GM12878 (cell line): ENCODE results near the gene DNMT3A. TPM values are rescaled to one million over a fixed set of nuclear protein-coding genes. Genes with fewer than 3 reads are reported as not detected.

Experiments
- FOXM1 ChIP-seq: IDR thresholded peaks from 2 replicates; pipeline ENCODE4 v1.6.1; 2012; ENCODE audit warnings: low read depth, mild to moderate bottlenecking, inconsistent platforms, low read length, moderate library complexity
- HDAC6 ChIP-seq: fragments of 200-600 bp; sonication (generic); IDR thresholded peaks from one replicate; pipeline ENCODE4 v1.8.0; 2017; ENCODE audit warnings: antibody characterized with exemption; ENCODE audit not compliant: unreplicated experiment
- KAT2A ChIP-seq: conservative IDR thresholded peaks from 2 replicates; pipeline ENCODE4 v1.6.1; 2011; ENCODE audit warnings: low read depth, low read length; ENCODE audit not compliant: control insufficient read depth
- NFYA ChIP-seq: IDR thresholded peaks from 2 replicates; pipeline ENCODE4 v1.6.1; 2011; ENCODE audit warnings: low read depth, mild to moderate bottlenecking, low read length, improper control_type of control experiment, borderline replicate concordance
- STAT3 ChIP-seq: IDR thresholded peaks from 2 replicates; pipeline ENCODE4 v1.6.1; 2011; ENCODE audit warnings: low read depth, low read length, improper control_type of control experiment
- ZNF622 ChIP-seq: fragments of 450-650 bp; IDR thresholded peaks from 2 replicates; pipeline ENCODE4 v1.6.1; 2017; ENCODE audit warnings: mild to moderate bottlenecking, inconsistent platforms
- polyA plus RNA-seq, 11 experiments: library from polyadenylated mRNA; depleted of rRNA in 4 of 11; unstranded in 6 of 11; stranded (reverse) in 5 of 11; fragments of >200 nt; fragmentation: Nextera tagmentation in 4 of 11; fragmentation: Illumina TruSeq in 1 of 11; extraction: Ambion mirVana in 4 of 11; extraction: Trizol in 1 of 11; gene quantifications; 1 replicate in 1 of 11; 2 replicates in 10 of 11; pipeline versions ENCODE4 v1.2.1 to v1.2.3, GENCODE V29; 2011 to 2016; ENCODE audit warnings: inconsistent platforms in 2 of 11, missing spikeins in 2 of 11, low read depth in 1 of 11
- total RNA-seq, 4 experiments: library from RNA; depleted of rRNA in 3 of 4; stranded (reverse); fragments of >200 nt in 3 of 4; fragmentation: Illumina TruSeq in 1 of 4; extraction: Trizol in 1 of 4; gene quantifications; 2 replicates each; pipeline versions ENCODE4 v1.2.1 to v1.2.3, GENCODE V29; 2013 to 2021
- TF ChIP-seq, protein P1 (sequence below): fragments of 450-650 bp; IDR thresholded peaks from 2 replicates; pipeline ENCODE4 v1.6.1; 2017; ENCODE audit warnings: mild to moderate bottlenecking, low read depth, inconsistent platforms; ENCODE audit not compliant: poor library complexity, severe bottlenecking
- TF ChIP-seq, protein P2 (sequence below): fragments of 450-650 bp; formaldehyde crosslinking; IDR thresholded peaks from 2 replicates; pipeline ENCODE4 v1.4.0; 2020; ENCODE audit warnings: mild to moderate bottlenecking, moderate library complexity

Gene DNMT3A
- total and polyA plus RNA-seq, 10 of the 15 experiments (the other 5 are each of a cell fraction or from before 2014, with no cell fraction given): 7.4 to 51.6 (median 17.4) TPM

DNA sequence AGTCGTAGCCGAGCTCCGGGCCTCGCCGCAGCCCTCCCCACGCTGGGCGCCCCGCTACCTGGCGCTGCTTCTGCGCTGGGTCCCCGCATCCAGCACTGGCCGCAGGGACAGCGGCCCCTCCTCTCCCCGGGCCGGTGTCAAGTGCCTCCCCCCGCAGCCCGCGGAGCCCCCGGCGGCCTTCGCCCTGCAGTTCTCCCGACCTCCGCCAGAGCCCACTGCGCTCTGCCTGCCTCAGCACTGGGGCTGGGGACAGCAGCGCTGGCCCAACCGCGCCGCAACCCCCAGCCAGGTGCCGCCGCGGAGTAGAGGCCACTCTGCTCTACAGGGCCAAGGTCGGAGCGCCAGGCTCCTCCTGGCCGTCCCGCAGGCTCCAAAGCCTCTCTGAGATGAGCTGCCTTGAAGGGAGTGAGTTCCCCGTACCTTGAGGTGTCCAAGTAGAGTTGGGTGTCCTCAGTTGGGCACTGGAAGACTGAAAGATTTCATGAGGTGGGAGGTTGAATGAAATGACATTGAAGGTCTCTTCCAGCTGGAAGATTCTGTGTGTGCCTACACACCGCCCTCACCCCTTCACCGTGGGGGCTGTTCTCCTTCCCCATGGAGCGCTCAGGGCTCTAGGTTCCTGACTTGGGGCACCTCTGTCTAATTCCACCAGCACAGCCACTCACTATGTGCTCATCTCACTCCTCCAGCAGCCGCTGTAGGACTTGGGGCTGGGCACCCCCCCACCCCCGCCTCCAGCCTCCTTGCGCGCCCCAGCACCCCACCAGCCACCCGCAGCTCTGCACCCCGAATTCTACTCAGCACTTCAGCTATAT, 854 bp upstream of the DNMT3A start (continued):
- TF ChIP-seq, protein P1, sequence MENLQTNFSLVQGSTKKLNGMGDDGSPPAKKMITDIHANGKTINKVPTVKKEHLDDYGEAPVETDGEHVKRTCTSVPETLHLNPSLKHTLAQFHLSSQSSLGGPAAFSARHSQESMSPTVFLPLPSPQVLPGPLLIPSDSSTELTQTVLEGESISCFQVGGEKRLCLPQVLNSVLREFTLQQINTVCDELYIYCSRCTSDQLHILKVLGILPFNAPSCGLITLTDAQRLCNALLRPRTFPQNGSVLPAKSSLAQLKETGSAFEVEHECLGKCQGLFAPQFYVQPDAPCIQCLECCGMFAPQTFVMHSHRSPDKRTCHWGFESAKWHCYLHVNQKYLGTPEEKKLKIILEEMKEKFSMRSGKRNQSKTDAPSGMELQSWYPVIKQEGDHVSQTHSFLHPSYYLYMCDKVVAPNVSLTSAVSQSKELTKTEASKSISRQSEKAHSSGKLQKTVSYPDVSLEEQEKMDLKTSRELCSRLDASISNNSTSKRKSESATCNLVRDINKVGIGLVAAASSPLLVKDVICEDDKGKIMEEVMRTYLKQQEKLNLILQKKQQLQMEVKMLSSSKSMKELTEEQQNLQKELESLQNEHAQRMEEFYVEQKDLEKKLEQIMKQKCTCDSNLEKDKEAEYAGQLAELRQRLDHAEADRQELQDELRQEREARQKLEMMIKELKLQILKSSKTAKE: no peak
- TF ChIP-seq, protein P2, sequence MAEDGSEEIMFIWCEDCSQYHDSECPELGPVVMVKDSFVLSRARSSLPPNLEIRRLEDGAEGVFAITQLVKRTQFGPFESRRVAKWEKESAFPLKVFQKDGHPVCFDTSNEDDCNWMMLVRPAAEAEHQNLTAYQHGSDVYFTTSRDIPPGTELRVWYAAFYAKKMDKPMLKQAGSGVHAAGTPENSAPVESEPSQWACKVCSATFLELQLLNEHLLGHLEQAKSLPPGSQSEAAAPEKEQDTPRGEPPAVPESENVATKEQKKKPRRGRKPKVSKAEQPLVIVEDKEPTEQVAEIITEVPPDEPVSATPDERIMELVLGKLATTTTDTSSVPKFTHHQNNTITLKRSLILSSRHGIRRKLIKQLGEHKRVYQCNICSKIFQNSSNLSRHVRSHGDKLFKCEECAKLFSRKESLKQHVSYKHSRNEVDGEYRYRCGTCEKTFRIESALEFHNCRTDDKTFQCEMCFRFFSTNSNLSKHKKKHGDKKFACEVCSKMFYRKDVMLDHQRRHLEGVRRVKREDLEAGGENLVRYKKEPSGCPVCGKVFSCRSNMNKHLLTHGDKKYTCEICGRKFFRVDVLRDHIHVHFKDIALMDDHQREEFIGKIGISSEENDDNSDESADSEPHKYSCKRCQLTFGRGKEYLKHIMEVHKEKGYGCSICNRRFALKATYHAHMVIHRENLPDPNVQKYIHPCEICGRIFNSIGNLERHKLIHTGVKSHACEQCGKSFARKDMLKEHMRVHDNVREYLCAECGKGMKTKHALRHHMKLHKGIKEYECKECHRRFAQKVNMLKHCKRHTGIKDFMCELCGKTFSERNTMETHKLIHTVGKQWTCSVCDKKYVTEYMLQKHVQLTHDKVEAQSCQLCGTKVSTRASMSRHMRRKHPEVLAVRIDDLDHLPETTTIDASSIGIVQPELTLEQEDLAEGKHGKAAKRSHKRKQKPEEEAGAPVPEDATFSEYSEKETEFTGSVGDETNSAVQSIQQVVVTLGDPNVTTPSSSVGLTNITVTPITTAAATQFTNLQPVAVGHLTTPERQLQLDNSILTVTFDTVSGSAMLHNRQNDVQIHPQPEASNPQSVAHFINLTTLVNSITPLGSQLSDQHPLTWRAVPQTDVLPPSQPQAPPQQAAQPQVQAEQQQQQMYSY (CRISPR knock-in tag): peak; percentile 48; the same call in 1 of the 2 replicates
- TF ChIP-seq ZNF622 (no peak), HDAC6 (no peak), NFYA (no peak), KAT2A (no peak), FOXM1 (no peak), STAT3 (no peak)
